ENCODE results near the gene ING3. TPM values are rescaled to one million over a fixed set of nuclear protein-coding genes. Genes with fewer than 3 reads are reported as not detected.
A peak's percentile ranks its signal among the peaks of the same experiment; 100 is the strongest.

Gene ING3
- total RNA-seq, 1 experiment from 2014 or later, result 16.1 TPM

- Histone ChIP-seq H3K9me3 (ENCODE audit: low read depth, low read length, poor library complexity, severe bottlenecking) (no peaks in the 10 kb centered on the region), H3K4me3 (ENCODE audit: low read depth, low read length, poor library complexity, severe bottlenecking) (no peak overlapping the region), H3K36me3 (ENCODE audit: insufficient read depth, low read length, poor library complexity, severe bottlenecking) (no peaks in the 10 kb centered on the region), H3K27me3 (replicated peaks; ENCODE audit: insufficient read depth, low read depth, low read length, poor library complexity) (no peaks in the 10 kb centered on the region), H3K4me1 (ENCODE audit: insufficient read depth, low read length, poor library complexity, severe bottlenecking) (no peaks in the 10 kb centered on the region), H3K27ac (ENCODE audit: low read depth, low read length, poor library complexity, severe bottlenecking) (no peak overlapping the region)
- intact Hi-C loops (cut with micrococcal nuclease; ENCODE audit: unreplicated experiment), result loop anchor here (2.0 to 5.0 kb wide), 2 partner anchors 136 to 149 kb away; no protein-coding TSS in a partner anchor
- POLR2A ChIA-PET (ENCODE audit: low non-redundant PET), result interaction anchor here (0.6 kb wide), 1 partner anchor 630 kb away, joined by 4 read pairs; no protein-coding TSS in a partner anchor
- peak; percentile 29 for DNase-seq (ENCODE audit: low spot score)
- TF ChIP-seq CTCF (conservative IDR thresholded peaks at IDR 0.05; ENCODE audit: low read depth, low read length) (peak; percentile 58), EZH2 (IDR thresholded peaks at IDR 0.05; ENCODE audit: borderline replicate concordance, low read depth, low read length, poor library complexity, severe bottlenecking) (no peak)
- CTCF ChIA-PET, result interaction anchor here (0.7 kb wide), 1 partner anchor 148 kb away, joined by 3 read pairs; no protein-coding TSS in a partner anchor
- no TSS peak for BruUV-seq (replicated peaks)
Measured at GRCh38 chr7:120941064-120941463, 9.5 kb upstream of the ING3 start.

- POLR2A ChIA-PET (ENCODE audit: low non-redundant PET), result interaction anchor here (0.6 kb wide), 1 partner anchor 629 kb away, joined by 4 read pairs; no protein-coding TSS in a partner anchor
- BruUV-seq (replicated peaks), result no TSS peak
Measured at GRCh38 chr7:120941856-120942255, 8.7 kb upstream of the ING3 start.

GRCh38 chr7:120942861-120943260, 7.7 kb upstream of the ING3 start:
- Histone ChIP-seq H3K27ac (ENCODE audit: low read depth, low read length, poor library complexity, severe bottlenecking) (no peak overlapping the region), H3K4me1 (ENCODE audit: insufficient read depth, low read length, poor library complexity, severe bottlenecking) (no peaks in the 10 kb centered on the region), H3K9me3 (ENCODE audit: low read depth, low read length, poor library complexity, severe bottlenecking) (no peaks in the 10 kb centered on the region), H3K27me3 (replicated peaks; ENCODE audit: insufficient read depth, low read depth, low read length, poor library complexity) (no peaks in the 10 kb centered on the region), H3K36me3 (ENCODE audit: insufficient read depth, low read length, poor library complexity, severe bottlenecking) (no peaks in the 10 kb centered on the region), H3K4me3 (ENCODE audit: low read depth, low read length, poor library complexity, severe bottlenecking) (no peak overlapping the region)
- BruUV-seq (replicated peaks), result no TSS peak
- no peak for DNase-seq (ENCODE audit: low spot score)
- intact Hi-C loops (cut with micrococcal nuclease; ENCODE audit: unreplicated experiment), result loop anchor here (5.0 kb wide), 1 partner anchor 151 kb away; no protein-coding TSS in a partner anchor
- TF ChIP-seq CTCF (conservative IDR thresholded peaks at IDR 0.05; ENCODE audit: low read depth, low read length), result no peak
- ChIA-PET CTCF (interaction anchor here (0.7 kb wide), 1 partner anchor 151 kb away, joined by 3 read pairs; no protein-coding TSS in a partner anchor), POLR2A (ENCODE audit: low non-redundant PET) (no interaction called here)

More at GRCh38 chr7:120941856-120942255, 8.7 kb upstream of the ING3 start:
- CTCF ChIA-PET, result interaction anchor here (0.7 kb wide), 1 partner anchor 149 kb away, joined by 3 read pairs; no protein-coding TSS in a partner anchor
- TF ChIP-seq CTCF (conservative IDR thresholded peaks at IDR 0.05; ENCODE audit: low read depth, low read length) (no peak), EZH2 (IDR thresholded peaks at IDR 0.05; ENCODE audit: borderline replicate concordance, low read depth, low read length, poor library complexity, severe bottlenecking) (no peak)
- DNase-seq (ENCODE audit: low spot score), result no peak
- no peaks in the 10 kb centered on the region for H3K27me3 ChIP-seq (replicated peaks; ENCODE audit: insufficient read depth, low read depth, low read length, poor library complexity)
- H3K4me3 ChIP-seq (ENCODE audit: low read depth, low read length, poor library complexity, severe bottlenecking), result no peak overlapping the region
- no peaks in the 10 kb centered on the region for H3K36me3 ChIP-seq (ENCODE audit: insufficient read depth, low read length, poor library complexity, severe bottlenecking)
- H3K4me1 ChIP-seq (ENCODE audit: insufficient read depth, low read length, poor library complexity, severe bottlenecking), result no peaks in the 10 kb centered on the region
- intact Hi-C loops (cut with micrococcal nuclease; ENCODE audit: unreplicated experiment), result loop anchor here (2.0 to 5.0 kb wide), 2 partner anchors 137 to 150 kb away; no protein-coding TSS in a partner anchor
- H3K9me3 ChIP-seq (ENCODE audit: low read depth, low read length, poor library complexity, severe bottlenecking), result no peaks in the 10 kb centered on the region
- no peak overlapping the region for H3K27ac ChIP-seq (ENCODE audit: low read depth, low read length, poor library complexity, severe bottlenecking)
